Calu3 (cell line): Measurements from ENCODE around the gene COPZ1. TPM values are rescaled to one million over a fixed set of nuclear protein-coding genes. Genes with fewer than 3 reads are reported as not detected.

ENCODE experiments used
- BruUV-seq: library from RNA; stranded (reverse); fragments of 400-500 nt; replicated peaks from 2 replicates; lab custom pipeline; 2021; lab: Mats Ljungman, UMichigan
- CTCF ChIA-PET: fragments of 300-600 bp; sonication (Branson Sonifier 250); formaldehyde crosslinking; loops from one replicate; lab custom pipeline; 2022; ENCODE audit warnings: antibody characterized with exemption; lab: Charles Lee
- DNase-seq: peaks from one replicate; pipeline ENCODE4 v3.0.0; 2022
- H3K27ac Mint-ChIP-seq: one replicate; pipeline ENCODE4 v1.8.0; 2022; ENCODE audit warnings: mixed read lengths; ENCODE audit not compliant: unreplicated experiment
- H3K27me3 Mint-ChIP-seq: one replicate; pipeline ENCODE4 v1.8.0; 2022; ENCODE audit warnings: mixed read lengths; ENCODE audit not compliant: unreplicated experiment
- H3K36me3 Mint-ChIP-seq: one replicate; pipeline ENCODE4 v1.8.0; 2022; ENCODE audit warnings: mild to moderate bottlenecking, moderate library complexity, mixed read lengths; ENCODE audit not compliant: insufficient read depth, unreplicated experiment
- H3K4me1 Mint-ChIP-seq: one replicate; pipeline ENCODE4 v1.8.0; 2022; ENCODE audit warnings: mild to moderate bottlenecking, low read depth, mixed read lengths; ENCODE audit not compliant: unreplicated experiment
- H3K4me3 Mint-ChIP-seq: one replicate; pipeline ENCODE4 v1.8.0; 2022; ENCODE audit warnings: mild to moderate bottlenecking, low read depth, moderate library complexity, mixed read lengths; ENCODE audit not compliant: unreplicated experiment
- H3K9me3 Mint-ChIP-seq: one replicate; pipeline ENCODE4 v1.8.0; 2022; ENCODE audit warnings: low read depth, mixed read lengths; ENCODE audit not compliant: unreplicated experiment
- intact Hi-C: fragments of 100-400 bp; cut with micrococcal nuclease; formaldehyde crosslinking; loops from one replicate; pipeline ENCODE4 v1.10.0; 2022; ENCODE audit not compliant: unreplicated experiment
- total RNA-seq: library from RNA; stranded (reverse); gene quantifications from 2 replicates; pipeline ENCODE4 v1.2.3, GENCODE V29; 2022
- TF ChIP-seq, protein P1 (sequence below): fragments of 200-600 bp; IDR thresholded peaks from one replicate; pipeline ENCODE4 v1.8.0; 2022; ENCODE audit warnings: antibody characterized with exemption; ENCODE audit not compliant: unreplicated experiment

COPZ1 gene
- total RNA-seq, 1 experiment from 2014 or later, result 173 TPM

- Mint-ChIP-seq H3K4me3 (no peak overlapping the region), H3K27ac (no peak overlapping the region), H3K4me1 (peaks cover 8% of the 10 kb centered on the region), H3K9me3 (no peaks in the 10 kb centered on the region), H3K27me3 (peaks cover 17% of the 10 kb centered on the region), H3K36me3 (peaks cover under 1% of the 10 kb centered on the region)
- CTCF ChIA-PET, result interaction anchor here (0.6 to 3.5 kb wide), 18 partner anchors 10 to 364 kb away, joined by 3 to 13 read pairs (median 6); partner anchors contain the start of genes CBX5 and COPZ1
- intact Hi-C loops, result loop anchor here (2.0 kb wide), 1 partner anchor 34 kb away; the partner anchor contains the start of gene COPZ1
- DNase-seq, result peak; percentile 96
- no TSS peak for BruUV-seq
- TF ChIP-seq, protein P1, sequence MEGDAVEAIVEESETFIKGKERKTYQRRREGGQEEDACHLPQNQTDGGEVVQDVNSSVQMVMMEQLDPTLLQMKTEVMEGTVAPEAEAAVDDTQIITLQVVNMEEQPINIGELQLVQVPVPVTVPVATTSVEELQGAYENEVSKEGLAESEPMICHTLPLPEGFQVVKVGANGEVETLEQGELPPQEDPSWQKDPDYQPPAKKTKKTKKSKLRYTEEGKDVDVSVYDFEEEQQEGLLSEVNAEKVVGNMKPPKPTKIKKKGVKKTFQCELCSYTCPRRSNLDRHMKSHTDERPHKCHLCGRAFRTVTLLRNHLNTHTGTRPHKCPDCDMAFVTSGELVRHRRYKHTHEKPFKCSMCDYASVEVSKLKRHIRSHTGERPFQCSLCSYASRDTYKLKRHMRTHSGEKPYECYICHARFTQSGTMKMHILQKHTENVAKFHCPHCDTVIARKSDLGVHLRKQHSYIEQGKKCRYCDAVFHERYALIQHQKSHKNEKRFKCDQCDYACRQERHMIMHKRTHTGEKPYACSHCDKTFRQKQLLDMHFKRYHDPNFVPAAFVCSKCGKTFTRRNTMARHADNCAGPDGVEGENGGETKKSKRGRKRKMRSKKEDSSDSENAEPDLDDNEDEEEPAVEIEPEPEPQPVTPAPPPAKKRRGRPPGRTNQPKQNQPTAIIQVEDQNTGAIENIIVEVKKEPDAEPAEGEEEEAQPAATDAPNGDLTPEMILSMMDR, result no peak
Measured at GRCh38 chr12:54358945-54359761, 34.2 kb downstream of the COPZ1 start.

DNA sequence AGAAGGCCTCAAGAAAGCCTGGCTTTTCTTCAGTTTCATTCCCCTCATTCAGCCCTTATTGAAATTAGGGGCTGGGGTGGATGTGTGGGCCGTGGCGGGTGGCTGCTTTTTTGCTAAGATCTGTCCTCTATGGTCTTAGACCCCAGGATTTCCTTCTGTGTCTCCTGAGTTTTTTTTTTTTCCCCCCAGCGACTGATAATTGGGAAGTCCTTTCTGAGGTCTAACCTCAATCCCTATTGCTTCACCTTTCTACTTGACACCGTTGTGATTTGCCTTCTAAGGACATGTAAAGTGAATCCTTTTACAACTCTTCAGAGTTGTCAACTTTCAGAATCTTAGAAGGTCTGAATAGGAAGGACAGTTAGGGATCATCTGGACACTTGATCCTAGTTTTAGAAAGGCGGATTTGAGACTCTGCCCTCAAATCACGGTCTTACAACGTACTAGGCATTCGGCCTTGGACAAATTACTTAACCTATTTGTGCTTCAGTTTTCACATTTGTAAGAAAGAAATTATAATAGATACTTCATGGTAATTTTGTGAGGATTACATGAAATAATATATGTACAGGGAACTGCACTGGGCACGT, 34.9 kb downstream of the COPZ1 start:
- TF ChIP-seq, protein P1, result no peak
- CTCF ChIA-PET, result interaction anchor here (0.6 to 3.5 kb wide), 13 partner anchors 9 to 364 kb away, joined by 3 to 13 read pairs (median 8); partner anchors contain the start of genes CBX5 and COPZ1
- TSS peak; percentile 77 for BruUV-seq
- Mint-ChIP-seq H3K27me3 (peaks cover 24% of the 10 kb centered on the region), H3K9me3 (no peaks in the 10 kb centered on the region), H3K4me1 (peaks cover 8% of the 10 kb centered on the region), H3K27ac (no peak overlapping the region), H3K36me3 (no peaks in the 10 kb centered on the region), H3K4me3 (no peak overlapping the region)
- no peak for DNase-seq
- intact Hi-C loops, result loop anchor here (2.0 to 10.0 kb wide), 3 partner anchors 35 to 139 kb away; partner anchors contain the start of gene COPZ1

- H3K4me3 Mint-ChIP-seq, result no peak overlapping the region
- no peaks in the 10 kb centered on the region for H3K36me3 Mint-ChIP-seq
- H3K27ac Mint-ChIP-seq, result peak overlapping the region; percentile 34
- TF ChIP-seq, protein P1, result peak; percentile 86
- intact Hi-C loops, result loop anchor here (1.0 to 10.0 kb wide), 3 partner anchors 67 to 140 kb away; no protein-coding TSS in a partner anchor
- H3K27me3 Mint-ChIP-seq, result peaks cover 25% of the 10 kb centered on the region
- CTCF ChIA-PET, result interaction anchor here (0.6 to 3.5 kb wide), 3 partner anchors 10 to 109 kb away, joined by 3 to 13 read pairs (median 13); no protein-coding TSS in a partner anchor
- no TSS peak for BruUV-seq
- DNase-seq, result peak; percentile 89
- no peaks in the 10 kb centered on the region for H3K9me3 Mint-ChIP-seq
- peaks cover 8% of the 10 kb centered on the region for H3K4me1 Mint-ChIP-seq
Measured at GRCh38 chr12:54360717-54361456, 36.0 kb downstream of the COPZ1 start.

GRCh38 chr12:54363047-54363446, 38.1 kb downstream of the COPZ1 start:
- DNase-seq, result no peak
- H3K36me3 Mint-ChIP-seq, result no peaks in the 10 kb centered on the region
- intact Hi-C loops, result loop anchor here (10.0 kb wide), 1 partner anchor 108 kb away; no protein-coding TSS in a partner anchor
- H3K27me3 Mint-ChIP-seq, result peaks cover 37% of the 10 kb centered on the region
- no peak overlapping the region for H3K27ac Mint-ChIP-seq
- H3K4me3 Mint-ChIP-seq, result no peak overlapping the region
- H3K9me3 Mint-ChIP-seq, result no peaks in the 10 kb centered on the region
- CTCF ChIA-PET, result no interaction called here
- BruUV-seq, result no TSS peak
- H3K4me1 Mint-ChIP-seq, result peaks cover 8% of the 10 kb centered on the region
- TF ChIP-seq, protein P1, result no peak
